GM04504 (cell line): Measurements from ENCODE around the gene C13orf46.

Experiments
- DNase-seq: peaks from one replicate; pipeline ENCODE4 v3.0.0-alpha.2; 2012; ENCODE audit warnings: low read depth

Gene C13orf46

DNA sequence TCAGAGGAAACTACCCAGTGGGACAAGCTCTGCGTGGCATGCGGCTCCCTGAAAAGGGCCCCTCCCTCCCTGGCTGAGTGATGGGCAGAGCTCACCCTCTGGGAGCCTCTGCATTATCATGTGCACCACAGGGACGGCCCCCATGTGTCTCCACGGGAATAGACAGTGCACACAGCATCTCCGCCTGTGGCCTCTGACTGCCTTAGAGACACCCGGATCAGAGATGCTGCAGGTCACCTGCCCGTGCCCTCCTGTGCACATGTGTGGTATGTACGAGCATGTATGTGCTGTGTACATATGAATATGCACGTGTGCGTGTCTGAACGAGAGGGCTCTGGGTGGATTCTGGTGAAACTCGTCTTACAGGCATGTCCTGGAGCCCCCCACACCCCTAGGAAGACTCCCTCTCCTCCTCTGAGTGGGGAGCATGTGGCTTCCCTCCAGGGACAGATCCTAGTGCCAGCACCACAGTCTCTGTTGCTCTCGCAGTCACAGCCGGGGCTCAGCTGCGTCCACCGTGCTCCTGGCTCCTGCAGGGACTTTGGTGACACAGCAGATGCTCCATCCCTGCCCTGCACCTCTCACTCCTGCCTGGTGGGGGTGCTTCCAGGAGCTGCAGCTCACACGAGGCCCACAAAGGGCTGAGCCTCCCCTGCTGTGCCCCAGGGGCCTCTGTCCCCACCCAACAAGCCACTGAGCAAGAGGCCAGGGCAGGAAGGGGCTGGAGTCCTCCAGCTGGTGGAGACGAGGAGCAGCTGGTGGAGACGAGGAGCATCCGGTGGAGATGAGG is 19.6 kb downstream of the C13orf46 start:
- no peak for DNase-seq

DNA sequence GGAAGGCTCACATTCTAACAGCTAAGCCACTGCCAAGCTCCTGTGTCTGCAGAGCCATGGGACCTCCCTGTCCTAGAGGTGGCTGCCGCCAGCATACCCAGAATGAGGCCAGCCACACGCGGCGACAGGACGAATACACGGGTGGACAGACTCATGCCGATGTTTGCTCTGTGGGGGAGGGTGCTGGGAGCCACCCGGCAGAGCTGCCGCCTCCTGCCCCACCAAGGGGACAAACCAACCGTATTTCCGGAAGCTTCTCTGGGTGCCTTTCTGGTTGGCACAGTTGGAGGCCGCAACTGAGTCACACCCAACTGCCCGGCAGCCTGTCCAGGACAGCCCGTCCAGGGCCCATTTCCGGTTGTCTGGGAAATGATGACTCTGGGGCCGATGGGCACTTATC is 20.3 kb downstream of the C13orf46 start:
- no peak for DNase-seq

GRCh38 chr13:113952983-113953520 is 20.8 kb downstream of the C13orf46 start:
- DNase-seq, result no peak

DNA sequence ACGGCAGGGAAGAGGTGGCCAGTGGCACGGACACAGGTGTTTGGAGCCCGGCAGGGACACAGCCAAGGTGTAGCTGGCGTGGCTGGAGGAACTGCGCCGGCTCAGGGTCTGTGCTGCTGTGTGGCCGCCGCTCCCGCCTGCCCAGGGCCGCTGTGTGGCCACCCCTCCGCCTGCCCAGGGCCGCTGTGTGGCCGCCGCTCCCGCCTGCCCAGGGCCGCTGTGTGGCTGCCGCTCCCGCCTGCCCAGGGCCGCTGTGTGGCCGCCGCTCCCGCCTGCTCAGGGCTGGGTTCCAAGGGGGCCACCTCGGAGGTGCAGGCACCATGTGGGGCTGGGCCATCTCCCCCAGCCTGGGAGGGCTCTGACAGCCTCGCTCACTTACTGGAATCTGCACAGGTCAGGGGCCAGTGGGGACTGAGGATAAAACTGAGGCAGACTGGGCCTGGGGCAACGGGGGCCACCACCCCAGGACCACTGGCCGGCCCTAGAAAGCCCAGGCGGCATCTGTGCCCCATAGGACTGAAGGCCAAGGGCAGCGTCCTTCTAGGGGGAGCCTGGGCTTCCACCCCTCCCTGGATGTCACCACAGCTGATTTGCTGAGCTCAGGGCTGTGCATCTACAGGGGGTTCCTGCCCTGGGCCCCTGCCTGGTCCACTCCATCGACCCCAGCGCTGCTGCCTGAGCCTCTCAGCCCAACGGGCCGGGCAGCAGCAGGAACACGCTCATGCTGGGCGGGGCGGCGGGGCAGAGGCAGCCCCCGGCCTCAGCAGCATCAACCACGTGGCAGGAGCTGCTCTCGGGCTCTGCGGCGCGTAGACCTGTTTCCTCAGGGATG is 21.5 kb downstream of the C13orf46 start:
- DNase-seq, result no peak

DNA sequence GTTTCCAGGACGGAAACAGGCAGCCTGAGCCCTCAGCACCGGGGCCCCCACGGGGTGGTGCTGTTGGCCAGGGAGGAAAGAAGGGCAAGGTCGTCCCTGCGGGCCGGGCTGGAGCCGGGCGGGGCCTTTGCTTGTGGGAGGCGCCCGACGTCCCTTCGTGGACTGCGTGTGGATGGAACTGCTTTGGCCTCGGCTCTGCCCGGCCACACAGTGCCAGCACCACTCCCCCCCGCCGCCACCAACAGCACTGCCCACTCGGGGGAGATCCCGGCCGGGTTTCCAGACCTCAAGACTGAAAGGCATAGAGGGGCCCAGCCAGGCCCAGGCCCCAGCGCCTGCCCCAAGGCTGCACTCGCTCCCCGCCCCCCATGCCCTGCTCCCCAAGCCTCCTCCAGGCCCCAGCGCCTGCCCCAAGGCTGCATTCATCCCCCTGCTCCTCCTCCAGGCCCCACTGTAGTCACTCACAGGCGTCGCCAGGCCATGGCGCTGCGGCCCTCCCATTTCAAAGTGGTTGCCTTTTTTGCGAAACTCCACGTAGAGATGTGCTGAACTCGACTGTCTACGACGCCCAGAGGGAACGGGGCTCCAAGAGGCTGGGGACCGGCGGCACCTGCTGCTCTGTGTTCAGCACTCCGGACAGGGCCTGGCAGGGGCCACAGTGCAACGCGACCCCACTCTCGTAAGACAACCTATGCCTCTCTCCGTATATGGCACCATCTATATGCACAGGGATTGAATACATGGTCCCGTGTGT is 22.5 kb downstream of the C13orf46 start:
- DNase-seq, result peak; percentile 48

DNA sequence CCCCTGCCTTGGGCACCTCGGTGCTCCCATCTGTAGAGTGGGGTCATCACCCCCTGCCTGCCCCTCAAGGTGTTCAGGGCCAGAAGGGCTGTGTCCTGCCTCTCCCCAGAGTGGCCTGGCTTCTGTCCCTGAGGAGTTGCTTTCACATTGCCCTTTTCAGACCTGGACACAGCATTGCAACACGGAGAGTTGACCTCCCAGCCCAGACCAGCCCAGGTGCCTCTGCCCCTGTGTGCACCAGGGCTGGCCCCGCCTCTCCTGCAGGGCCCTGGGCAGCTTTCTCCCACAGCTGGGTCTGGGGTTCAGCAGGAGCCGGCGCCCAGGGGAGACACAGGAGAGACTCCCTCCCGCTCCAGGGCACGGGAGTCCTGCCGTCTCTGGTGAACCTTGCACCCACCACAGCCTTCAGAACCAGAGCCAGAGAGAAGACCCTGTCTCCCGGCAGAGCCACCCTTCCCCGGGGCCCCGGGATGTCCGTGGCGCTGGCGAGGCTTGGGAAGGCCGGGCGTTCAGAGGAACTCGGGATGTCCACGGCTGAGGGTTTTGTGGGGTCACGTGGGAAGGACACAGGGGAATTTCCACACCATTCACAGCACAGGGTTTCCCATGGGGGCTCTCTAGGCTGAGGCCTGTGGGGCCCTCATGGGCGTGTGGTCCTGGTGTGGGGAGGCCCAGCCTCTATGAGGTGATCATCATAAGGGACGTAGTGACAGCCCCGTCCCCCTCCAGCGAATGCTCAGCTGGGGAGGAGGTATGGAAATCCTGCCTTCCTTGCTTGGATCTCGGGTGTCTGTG is 23.2 kb downstream of the C13orf46 start:
- DNase-seq, result no peak

GRCh38 chr13:113949546-113949945 is 24.3 kb downstream of the C13orf46 start:
- no peak for DNase-seq

DNA sequence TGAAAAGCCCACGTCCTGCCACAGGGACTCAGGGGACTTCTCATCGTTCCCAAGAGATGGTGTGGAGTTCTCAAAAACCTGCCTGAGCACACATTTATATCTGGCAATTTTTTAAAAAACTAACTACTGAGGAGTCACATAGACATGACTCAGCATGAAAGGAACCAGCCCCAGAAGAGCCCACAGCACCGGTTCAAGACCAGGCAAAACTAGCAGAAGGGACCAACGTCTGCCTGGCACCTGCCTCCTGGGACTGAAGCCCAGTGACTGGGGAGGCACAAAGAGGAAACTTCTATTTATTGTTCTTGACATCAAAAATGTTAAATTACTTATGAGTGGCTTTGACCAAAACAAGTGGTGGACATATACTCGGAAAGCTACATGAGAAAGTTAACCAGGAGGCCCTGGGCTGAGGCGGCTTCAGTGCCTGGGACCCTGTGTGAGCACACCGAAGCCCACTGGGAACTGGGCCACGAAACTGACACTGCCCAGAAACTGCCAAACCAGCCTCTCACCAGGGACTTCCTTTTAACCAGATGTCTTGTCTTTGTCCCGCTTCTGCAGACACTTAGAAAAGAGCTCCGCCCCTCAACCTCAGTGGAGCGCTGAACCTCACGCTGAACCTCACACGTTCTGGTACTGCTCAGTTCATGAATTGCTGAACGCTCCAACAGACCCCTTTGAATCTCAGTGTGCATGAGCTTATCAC is 25.7 kb downstream of the C13orf46 start:
- no peak for DNase-seq

DNA sequence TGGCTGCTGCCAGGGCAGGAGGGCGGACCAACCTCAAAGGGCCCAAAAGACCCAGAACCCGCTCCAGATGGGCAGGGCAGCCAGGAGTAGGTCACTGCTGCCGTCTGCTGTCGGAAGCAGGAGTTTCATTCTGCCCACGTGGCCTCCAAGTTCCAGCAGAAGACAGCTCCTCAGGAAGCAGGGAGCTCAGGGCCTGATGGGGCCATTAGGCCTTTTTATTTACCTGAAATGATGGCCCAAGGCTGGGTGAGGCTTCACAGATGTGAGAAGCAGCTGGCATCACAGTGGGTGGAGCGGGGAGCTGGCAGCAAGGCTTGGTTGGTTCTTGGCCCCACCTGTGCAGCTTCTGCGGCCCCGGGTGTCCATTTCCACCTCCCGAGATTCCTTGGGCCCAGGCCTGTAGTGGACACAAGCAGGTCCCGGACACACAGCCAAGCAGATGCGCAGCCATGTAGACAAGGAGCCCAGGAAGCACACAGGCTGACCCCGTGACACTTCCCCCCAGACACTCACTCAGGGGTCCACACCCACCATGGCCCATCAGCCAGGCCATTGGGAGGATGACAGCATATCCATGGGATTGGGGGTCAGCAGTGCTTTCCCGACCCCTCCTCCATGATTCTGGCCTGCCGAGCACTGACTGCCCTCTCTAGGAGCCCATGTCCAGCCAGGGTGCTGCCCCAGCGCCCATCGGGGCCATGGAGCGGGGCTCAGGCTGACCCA is 26.4 kb downstream of the C13orf46 start:
- DNase-seq, result peak; percentile 43

DNA sequence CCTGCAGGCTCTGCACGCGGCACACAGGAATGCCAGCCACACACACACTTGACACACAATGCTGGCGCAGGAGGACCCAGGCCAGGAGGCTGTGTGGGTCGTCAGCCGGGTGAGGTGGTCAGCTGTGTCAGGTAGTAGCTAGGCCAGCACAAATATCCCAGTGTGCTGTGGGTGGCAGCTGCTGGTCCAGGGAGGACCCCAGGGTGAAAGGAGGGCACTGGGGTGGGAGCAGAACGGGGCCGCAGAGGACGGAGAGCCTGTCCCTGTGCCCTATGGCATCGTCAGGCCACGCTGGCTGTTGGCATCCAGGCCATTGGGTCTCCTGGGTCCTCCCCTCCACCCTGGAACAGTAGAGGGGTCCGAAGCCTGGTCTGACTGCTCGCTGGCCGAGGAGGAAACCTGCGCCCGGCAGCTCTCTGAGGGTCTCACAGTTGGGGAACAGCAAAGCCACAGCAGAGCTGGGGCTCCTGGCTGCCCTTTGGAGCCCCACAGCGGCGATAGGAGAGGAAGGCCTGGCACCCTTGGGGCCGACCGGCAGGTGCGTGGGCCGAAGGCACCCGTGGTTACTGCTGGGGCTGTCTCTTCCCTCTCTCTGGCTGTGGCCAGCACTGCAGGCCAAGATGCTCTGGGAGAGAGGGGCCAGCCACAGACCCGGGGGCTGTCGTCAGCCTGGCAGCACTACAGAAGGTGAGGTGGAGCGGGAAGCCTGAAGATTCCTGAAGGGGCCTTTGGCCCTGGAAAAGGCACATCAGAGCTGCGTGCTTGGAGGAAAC is 27.3 kb downstream of the C13orf46 start:
- no peak for DNase-seq

GRCh38 chr13:113945857-113946408 is 27.9 kb downstream of the C13orf46 start:
- no peak for DNase-seq

DNA sequence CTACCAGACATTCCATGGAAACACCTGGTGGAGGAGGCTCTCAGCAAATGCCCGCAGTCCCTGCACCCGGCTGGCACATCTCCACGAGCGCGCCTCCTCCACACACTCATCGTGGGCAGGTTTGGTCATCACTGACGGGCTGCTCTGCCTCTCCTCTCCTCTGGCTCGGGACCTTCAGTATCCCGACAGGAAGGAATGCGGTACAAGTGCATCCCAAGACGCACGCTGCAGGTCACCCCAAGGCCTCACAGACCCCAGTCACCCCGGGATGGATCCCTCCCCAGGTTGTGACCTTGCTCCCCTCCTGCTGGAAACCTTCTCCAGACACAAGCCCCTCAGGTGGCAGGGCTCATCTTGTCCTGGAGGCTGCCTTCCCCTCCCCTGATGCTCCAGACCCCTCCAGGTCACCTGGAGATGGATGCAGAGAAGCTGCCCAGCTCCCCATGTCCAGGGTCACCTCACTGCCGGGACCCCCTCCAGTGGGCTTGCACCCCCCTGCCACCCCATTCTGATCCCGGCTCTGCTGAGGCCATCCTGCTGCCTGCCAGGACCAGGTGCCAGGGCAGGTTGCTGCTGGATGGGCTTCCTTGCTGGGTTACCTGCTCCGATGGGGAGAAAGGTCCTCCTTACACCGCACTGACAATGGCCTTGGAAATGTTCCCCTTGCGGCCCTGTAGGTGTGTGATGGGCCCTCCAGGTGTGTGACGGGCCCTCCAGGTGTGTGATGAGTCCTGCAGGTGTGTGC is 29.9 kb downstream of the C13orf46 start:
- DNase-seq, result no peak

- DNase-seq, result no peak
Measured at GRCh38 chr13:113942591-113943103, 31.2 kb downstream of the C13orf46 start.

DNA sequence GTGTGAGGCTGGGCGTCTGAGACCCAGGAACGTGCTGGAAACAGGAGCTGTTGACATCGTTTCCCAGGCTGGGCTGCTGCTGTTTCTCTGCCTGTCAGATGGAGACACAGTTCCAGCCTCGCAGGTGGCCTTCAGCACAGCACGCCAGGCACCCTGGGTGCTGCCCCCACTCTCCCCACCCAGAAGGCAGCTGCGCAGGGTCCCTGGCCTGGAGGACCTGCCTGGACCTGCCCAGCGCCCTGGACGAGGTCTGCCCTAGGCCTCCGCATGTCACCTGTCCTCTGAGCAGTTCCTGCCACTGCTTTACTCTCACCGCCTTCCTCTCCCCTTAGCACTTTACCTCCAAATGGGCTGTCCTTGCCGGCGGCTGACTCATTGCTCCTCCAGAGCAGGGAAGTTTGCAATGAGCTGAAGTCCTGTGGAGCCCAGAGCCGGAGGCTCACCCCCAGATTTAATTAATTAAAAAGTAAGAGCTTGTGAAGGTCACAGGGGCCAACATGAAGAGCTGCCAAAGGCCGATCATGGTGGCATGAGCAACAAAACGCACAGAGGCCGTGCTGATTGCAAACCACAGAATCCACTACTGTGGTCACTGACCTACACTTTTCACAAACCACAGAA is 32.2 kb downstream of the C13orf46 start:
- DNase-seq, result no peak

GRCh38 chr13:113939944-113940297 is 34.0 kb downstream of the C13orf46 start:
- DNase-seq, result no peak

GRCh38 chr13:113939129-113939943 is 34.5 kb downstream of the C13orf46 start:
- DNase-seq, result no peak

- DNase-seq, result no peak
Measured at GRCh38 chr13:113938716-113939115, 35.2 kb downstream of the C13orf46 start.
